Measurements from ENCODE around the gene TMTC2. TPM values are rescaled to one million over a fixed set of nuclear protein-coding genes. Genes with fewer than 3 reads are reported as not detected.

Gene TMTC2
- total and polyA plus RNA-seq, 5 donors from 2014 or later, result 0.10 to 6.3 (median 0.21) TPM

- H3K27me3 ChIP-seq (ENCODE audit: control insufficient read depth, insufficient read depth, low read length), result no peaks in the 10 kb centered on the region
- no peak overlapping the region for H3K27ac Mint-ChIP-seq
- H3K4me1 ChIP-seq (ENCODE audit: control insufficient read depth, insufficient read depth, low read length, poor library complexity, severe bottlenecking), result no peaks in the 10 kb centered on the region
- no peaks in the 10 kb centered on the region for H3K9me3 ChIP-seq (ENCODE audit: control insufficient read depth in 2 of 2, low read length in 2 of 2)
- peaks cover 0 to 4% (median 1%) of the 10 kb centered on the region in 4 donors for H3K4me1 Mint-ChIP-seq
- peaks cover 0 to 4% (median 0%) of the 10 kb centered on the region in 7 donors for H3K9me3 Mint-ChIP-seq
- no peak for ATAC-seq (ENCODE audit: low read depth in 2 of 2)
- no peak overlapping the region for H3K27ac ChIP-seq (ENCODE audit: insufficient read depth, low read length, poor library complexity, severe bottlenecking)
- no peaks in the 10 kb centered on the region for H3K36me3 ChIP-seq (ENCODE audit: control insufficient read depth, insufficient read depth, low read length)
- no peak overlapping the region for H3K4me3 Mint-ChIP-seq
- H3K4me3 ChIP-seq (ENCODE audit: low read depth, low read length), result no peak overlapping the region
- DNase-seq, result no peak
- no peaks in the 10 kb centered on the region for H3K36me3 Mint-ChIP-seq
- no peaks in the 10 kb centered on the region for H3K27me3 Mint-ChIP-seq
Observed at GRCh38 chr12:82781309-82781997, 94.7 kb downstream of the TMTC2 start.

- Histone ChIP-seq H3K27me3 (ENCODE audit: control insufficient read depth, insufficient read depth, low read length) (no peaks in the 10 kb centered on the region), H3K4me1 (ENCODE audit: control insufficient read depth, insufficient read depth, low read length, poor library complexity, severe bottlenecking) (no peaks in the 10 kb centered on the region), H3K36me3 (ENCODE audit: control insufficient read depth, insufficient read depth, low read length) (no peaks in the 10 kb centered on the region), H3K4me3 (ENCODE audit: low read depth, low read length) (no peak overlapping the region), H3K9me3 (ENCODE audit: control insufficient read depth in 2 of 2, low read length in 2 of 2) (no peaks in the 10 kb centered on the region), H3K27ac (ENCODE audit: insufficient read depth, low read length, poor library complexity, severe bottlenecking) (no peak overlapping the region)
- Mint-ChIP-seq H3K4me1 (peaks cover 0 to 3% (median 0%) of the 10 kb centered on the region in 4 donors), H3K27ac (no peak overlapping the region), H3K36me3 (no peaks in the 10 kb centered on the region), H3K27me3 (no peaks in the 10 kb centered on the region), H3K9me3 (peaks cover 0 to 2% (median 0%) of the 10 kb centered on the region in 7 donors), H3K4me3 (no peak overlapping the region)
- ATAC-seq (ENCODE audit: low read depth in 2 of 2), result no peak
- no peak for DNase-seq
Observed at GRCh38 chr12:82783435-82783834, 96.7 kb downstream of the TMTC2 start.

GRCh38 chr12:82787016-82787415 lies 100.3 kb downstream of the TMTC2 start:
- no peak overlapping the region for H3K27ac ChIP-seq (ENCODE audit: insufficient read depth, low read length, poor library complexity, severe bottlenecking)
- H3K4me3 Mint-ChIP-seq, result no peak overlapping the region
- no peak overlapping the region for H3K27ac Mint-ChIP-seq
- peaks cover 5% of the 10 kb centered on the region for H3K36me3 Mint-ChIP-seq
- peaks cover 0 to 3% (median 0%) of the 10 kb centered on the region in 4 donors for H3K4me1 Mint-ChIP-seq
- no peak overlapping the region for H3K4me3 ChIP-seq (ENCODE audit: low read depth, low read length)
- peaks cover 0 to 2% (median 0%) of the 10 kb centered on the region in 7 donors for H3K9me3 Mint-ChIP-seq
- no peaks in the 10 kb centered on the region for H3K4me1 ChIP-seq (ENCODE audit: control insufficient read depth, insufficient read depth, low read length, poor library complexity, severe bottlenecking)
- no peaks in the 10 kb centered on the region for H3K9me3 ChIP-seq (ENCODE audit: control insufficient read depth in 2 of 2, low read length in 2 of 2)
- H3K27me3 Mint-ChIP-seq, result no peaks in the 10 kb centered on the region
- H3K27me3 ChIP-seq (ENCODE audit: control insufficient read depth, insufficient read depth, low read length), result no peaks in the 10 kb centered on the region
- H3K36me3 ChIP-seq (ENCODE audit: control insufficient read depth, insufficient read depth, low read length), result no peaks in the 10 kb centered on the region
- no peak for ATAC-seq (ENCODE audit: low read depth in 2 of 2)
- DNase-seq, result no peak

GRCh38 chr12:82788594-82788993 lies 101.9 kb downstream of the TMTC2 start:
- ATAC-seq (ENCODE audit: low read depth in 2 of 2) (no peak), DNase-seq (no peak)
- Mint-ChIP-seq H3K27ac (no peak overlapping the region), H3K4me1 (no peaks in the 10 kb centered on the region), H3K36me3 (peaks cover 5% of the 10 kb centered on the region), H3K9me3 (no peaks in the 10 kb centered on the region), H3K4me3 (no peak overlapping the region), H3K27me3 (no peaks in the 10 kb centered on the region)
- Histone ChIP-seq H3K9me3 (ENCODE audit: control insufficient read depth in 2 of 2, low read length in 2 of 2) (no peaks in the 10 kb centered on the region), H3K4me1 (ENCODE audit: control insufficient read depth, insufficient read depth, low read length, poor library complexity, severe bottlenecking) (no peaks in the 10 kb centered on the region), H3K4me3 (ENCODE audit: low read depth, low read length) (no peak overlapping the region), H3K27me3 (ENCODE audit: control insufficient read depth, insufficient read depth, low read length) (no peaks in the 10 kb centered on the region), H3K27ac (ENCODE audit: insufficient read depth, low read length, poor library complexity, severe bottlenecking) (no peak overlapping the region), H3K36me3 (ENCODE audit: control insufficient read depth, insufficient read depth, low read length) (no peaks in the 10 kb centered on the region)

- Histone ChIP-seq H3K9me3 (ENCODE audit: control insufficient read depth in 2 of 2, low read length in 2 of 2) (no peaks in the 10 kb centered on the region), H3K27me3 (ENCODE audit: control insufficient read depth, insufficient read depth, low read length) (no peaks in the 10 kb centered on the region), H3K27ac (ENCODE audit: insufficient read depth, low read length, poor library complexity, severe bottlenecking) (no peak overlapping the region), H3K4me1 (ENCODE audit: control insufficient read depth, insufficient read depth, low read length, poor library complexity, severe bottlenecking) (no peaks in the 10 kb centered on the region), H3K4me3 (ENCODE audit: low read depth, low read length) (no peak overlapping the region), H3K36me3 (ENCODE audit: control insufficient read depth, insufficient read depth, low read length) (no peaks in the 10 kb centered on the region)
- ATAC-seq (ENCODE audit: low read depth in 2 of 2) (no peak), DNase-seq (no peak)
- Mint-ChIP-seq H3K4me1 (no peaks in the 10 kb centered on the region), H3K9me3 (no peaks in the 10 kb centered on the region), H3K4me3 (no peak overlapping the region), H3K36me3 (peaks cover 9% of the 10 kb centered on the region), H3K27me3 (no peaks in the 10 kb centered on the region), H3K27ac (no peak overlapping the region)
Observed at GRCh38 chr12:82789674-82790073, 103.0 kb downstream of the TMTC2 start.

GRCh38 chr12:82793751-82794281 lies 107.1 kb downstream of the TMTC2 start:
- H3K36me3 Mint-ChIP-seq, result peaks cover 11% of the 10 kb centered on the region
- no peaks in the 10 kb centered on the region for H3K9me3 Mint-ChIP-seq

GRCh38 chr12:82797480-82797879 lies 110.8 kb downstream of the TMTC2 start:
- DNase-seq, result no peak
- no peaks in the 10 kb centered on the region for H3K9me3 Mint-ChIP-seq
- H3K27ac Mint-ChIP-seq, result no peak overlapping the region
- Histone ChIP-seq H3K27me3 (ENCODE audit: control insufficient read depth, insufficient read depth, low read length) (no peaks in the 10 kb centered on the region), H3K4me3 (ENCODE audit: low read depth, low read length) (no peak overlapping the region), H3K4me1 (ENCODE audit: control insufficient read depth, insufficient read depth, low read length, poor library complexity, severe bottlenecking) (no peaks in the 10 kb centered on the region), H3K9me3 (ENCODE audit: control insufficient read depth in 2 of 2, low read length in 2 of 2) (no peaks in the 10 kb centered on the region), H3K27ac (ENCODE audit: insufficient read depth, low read length, poor library complexity, severe bottlenecking) (no peak overlapping the region), H3K36me3 (ENCODE audit: control insufficient read depth, insufficient read depth, low read length) (no peaks in the 10 kb centered on the region)
- no peak overlapping the region for H3K4me3 Mint-ChIP-seq
- H3K36me3 Mint-ChIP-seq, result peaks cover 10% of the 10 kb centered on the region
- H3K27me3 Mint-ChIP-seq, result no peaks in the 10 kb centered on the region
- no peaks in the 10 kb centered on the region for H3K4me1 Mint-ChIP-seq
- ATAC-seq (ENCODE audit: low read depth in 2 of 2), result no peak

More at GRCh38 chr12:82793751-82794281, 107.1 kb downstream of the TMTC2 start:
- Mint-ChIP-seq H3K27me3 (no peaks in the 10 kb centered on the region), H3K27ac (no peak overlapping the region), H3K4me3 (no peak overlapping the region), H3K4me1 (no peaks in the 10 kb centered on the region)
- Histone ChIP-seq H3K27me3 (ENCODE audit: control insufficient read depth, insufficient read depth, low read length) (no peaks in the 10 kb centered on the region), H3K4me1 (ENCODE audit: control insufficient read depth, insufficient read depth, low read length, poor library complexity, severe bottlenecking) (no peaks in the 10 kb centered on the region), H3K9me3 (ENCODE audit: control insufficient read depth in 2 of 2, low read length in 2 of 2) (no peaks in the 10 kb centered on the region), H3K4me3 (ENCODE audit: low read depth, low read length) (no peak overlapping the region), H3K27ac (ENCODE audit: insufficient read depth, low read length, poor library complexity, severe bottlenecking) (no peak overlapping the region), H3K36me3 (ENCODE audit: control insufficient read depth, insufficient read depth, low read length) (no peaks in the 10 kb centered on the region)
- DNase-seq (no peak), ATAC-seq (ENCODE audit: low read depth in 2 of 2) (no peak)

- Mint-ChIP-seq H3K9me3 (peaks cover 0 to 3% (median 0%) of the 10 kb centered on the region in 7 donors), H3K36me3 (peaks cover 6% of the 10 kb centered on the region)
- no peak overlapping the region for H3K4me3 ChIP-seq (ENCODE audit: low read depth, low read length)
Observed at GRCh38 chr12:82800185-82800584, 113.5 kb downstream of the TMTC2 start.

More at GRCh38 chr12:82800185-82800584, 113.5 kb downstream of the TMTC2 start:
- H3K27ac Mint-ChIP-seq, result no peak overlapping the region
- no peaks in the 10 kb centered on the region for H3K27me3 ChIP-seq (ENCODE audit: control insufficient read depth, insufficient read depth, low read length)
- no peaks in the 10 kb centered on the region for H3K4me1 ChIP-seq (ENCODE audit: control insufficient read depth, insufficient read depth, low read length, poor library complexity, severe bottlenecking)
- H3K27ac ChIP-seq (ENCODE audit: insufficient read depth, low read length, poor library complexity, severe bottlenecking), result no peak overlapping the region
- ATAC-seq (ENCODE audit: low read depth in 2 of 2), result no peak
- no peaks in the 10 kb centered on the region for H3K9me3 ChIP-seq (ENCODE audit: control insufficient read depth in 2 of 2, low read length in 2 of 2)
- DNase-seq, result no peak
- H3K36me3 ChIP-seq (ENCODE audit: control insufficient read depth, insufficient read depth, low read length), result no peaks in the 10 kb centered on the region
- H3K4me1 Mint-ChIP-seq, result no peaks in the 10 kb centered on the region
- H3K4me3 Mint-ChIP-seq, result no peak overlapping the region
- no peaks in the 10 kb centered on the region for H3K27me3 Mint-ChIP-seq

Data from CD4-positive, CD25-positive, alpha-beta regulatory T cell (primary cell).